MM.1S (cell line): ENCODE data around the gene NCKAP5.

Source experiments
- DNase-seq: peaks from one replicate; pipeline ENCODE4 v3.0.0-alpha.2; 2015
- H2AFZ ChIP-seq: fragments of 300-600 bp; sonication (generic); 2 replicates; pipeline ENCODE4 v1.6.0; 2016; ENCODE audit warnings: antibody characterized with exemption, low read length
- H3F3A ChIP-seq: fragments of 300-600 bp; sonication (generic); 2 replicates; pipeline ENCODE4 v1.6.1; 2016; ENCODE audit warnings: mild to moderate bottlenecking, antibody characterized with exemption, low read length, moderate library complexity, mixed read lengths; ENCODE audit not compliant: insufficient read depth
- H3K27ac ChIP-seq: fragments of 300-600 bp; sonication (generic); 2 replicates; pipeline ENCODE4 v1.5.1; 2016; ENCODE audit warnings: mild to moderate bottlenecking, low read length
- H3K27me3 ChIP-seq: fragments of 300-600 bp; sonication (generic); replicated peaks from 2 replicates; pipeline ENCODE4 v1.6.0; 2016; ENCODE audit warnings: low read length; ENCODE audit not compliant: insufficient read depth
- H3K36me3 ChIP-seq: fragments of 300-600 bp; sonication (generic); replicated peaks from 2 replicates; pipeline ENCODE4 v1.6.1; 2016; ENCODE audit warnings: mild to moderate bottlenecking, low read length, mixed read lengths; ENCODE audit not compliant: insufficient read depth
- H3K4me1 ChIP-seq: fragments of 300-600 bp; sonication (generic); 2 replicates; pipeline ENCODE4 v1.6.1; 2016; ENCODE audit warnings: low read length, mixed read lengths
- H3K4me2 ChIP-seq: fragments of 300-600 bp; sonication (generic); 2 replicates; pipeline ENCODE4 v1.6.0; 2016; ENCODE audit warnings: low read depth, low read length
- H3K4me3 ChIP-seq: fragments of 300-600 bp; sonication (generic); 2 replicates; pipeline ENCODE4 v1.5.1; 2016; ENCODE audit warnings: low read length, mixed read lengths
- H3K79me2 ChIP-seq: fragments of 300-600 bp; sonication (generic); 2 replicates; pipeline ENCODE4 v1.6.1; 2016; ENCODE audit warnings: mixed run types, low read length, mixed read lengths
- H3K9ac ChIP-seq: fragments of 300-600 bp; sonication (generic); 2 replicates; pipeline ENCODE4 v1.6.1; 2016; ENCODE audit warnings: low read length, mixed read lengths
- H3K9me2 ChIP-seq: fragments of 300-600 bp; sonication (generic); replicated peaks from 2 replicates; pipeline ENCODE4 v1.6.1; 2016; ENCODE audit warnings: mild to moderate bottlenecking, low read length, mixed read lengths; ENCODE audit not compliant: insufficient read depth
- H3K9me3 ChIP-seq: fragments of 300-600 bp; sonication (generic); replicated peaks from 2 replicates; pipeline ENCODE4 v1.6.1; 2016; ENCODE audit warnings: mild to moderate bottlenecking, low read length, mixed read lengths; ENCODE audit not compliant: insufficient read depth
- H4K20me1 ChIP-seq: fragments of 300-600 bp; sonication (generic); 2 replicates; pipeline ENCODE4 v1.6.1; 2016; ENCODE audit warnings: mild to moderate bottlenecking, low read length, moderate library complexity, mixed read lengths; ENCODE audit not compliant: insufficient read depth
- EZH2 ChIP-seq: fragments of 300-600 bp; sonication (generic); optimal IDR thresholded peaks from 2 replicates; pipeline ENCODE3; 2017; ENCODE audit warnings: low read depth, mild to moderate bottlenecking, antibody characterized with exemption, low read length, mixed read lengths
- EZH2phosphoT487 ChIP-seq: fragments of 300-600 bp; sonication (generic); IDR thresholded peaks from 2 replicates; pipeline ENCODE4 v1.6.1; 2018; ENCODE audit warnings: antibody characterized with exemption, low read length
- TF ChIP-seq, protein P1 (sequence below): fragments of 300-600 bp; sonication (generic); IDR thresholded peaks from 2 replicates; pipeline ENCODE4 v1.5.1; 2016; ENCODE audit warnings: antibody characterized with exemption, low read length, mixed read lengths

The NCKAP5 gene

DNA sequence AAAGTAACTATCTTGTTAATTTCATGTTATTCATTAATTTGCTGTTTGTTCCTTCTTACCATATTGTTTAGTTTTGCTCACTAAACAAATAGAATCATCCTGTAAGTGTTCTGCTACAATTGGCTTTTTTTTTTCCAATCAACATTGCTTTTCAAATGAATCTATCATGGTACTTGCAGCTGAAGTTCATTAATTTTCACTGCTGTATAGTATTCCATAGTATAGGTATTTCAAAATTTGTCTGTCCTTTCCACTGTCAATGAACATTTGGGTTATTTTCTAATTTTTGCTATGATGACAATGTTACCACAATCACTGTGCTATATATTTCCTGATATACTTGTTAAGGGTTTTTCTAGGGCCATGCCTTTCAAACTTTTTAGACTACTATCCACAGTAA lies 809.3 kb downstream of the NCKAP5 start:
- H3F3A ChIP-seq: no peaks in the 10 kb centered on the region
- no peak overlapping the region for H3K4me3 ChIP-seq
- H3K27me3 ChIP-seq: no peaks in the 10 kb centered on the region
- no peak overlapping the region for H2AFZ ChIP-seq
- no peak overlapping the region for H3K27ac ChIP-seq
- no peak for DNase-seq
- H3K9me3 ChIP-seq: no peaks in the 10 kb centered on the region
- H3K9ac ChIP-seq: no peak overlapping the region
- H3K79me2 ChIP-seq: no peaks in the 10 kb centered on the region
- TF ChIP-seq EZH2: no peak
- no peak for TF ChIP-seq EZH2phosphoT487
- TF ChIP-seq, protein P1, sequence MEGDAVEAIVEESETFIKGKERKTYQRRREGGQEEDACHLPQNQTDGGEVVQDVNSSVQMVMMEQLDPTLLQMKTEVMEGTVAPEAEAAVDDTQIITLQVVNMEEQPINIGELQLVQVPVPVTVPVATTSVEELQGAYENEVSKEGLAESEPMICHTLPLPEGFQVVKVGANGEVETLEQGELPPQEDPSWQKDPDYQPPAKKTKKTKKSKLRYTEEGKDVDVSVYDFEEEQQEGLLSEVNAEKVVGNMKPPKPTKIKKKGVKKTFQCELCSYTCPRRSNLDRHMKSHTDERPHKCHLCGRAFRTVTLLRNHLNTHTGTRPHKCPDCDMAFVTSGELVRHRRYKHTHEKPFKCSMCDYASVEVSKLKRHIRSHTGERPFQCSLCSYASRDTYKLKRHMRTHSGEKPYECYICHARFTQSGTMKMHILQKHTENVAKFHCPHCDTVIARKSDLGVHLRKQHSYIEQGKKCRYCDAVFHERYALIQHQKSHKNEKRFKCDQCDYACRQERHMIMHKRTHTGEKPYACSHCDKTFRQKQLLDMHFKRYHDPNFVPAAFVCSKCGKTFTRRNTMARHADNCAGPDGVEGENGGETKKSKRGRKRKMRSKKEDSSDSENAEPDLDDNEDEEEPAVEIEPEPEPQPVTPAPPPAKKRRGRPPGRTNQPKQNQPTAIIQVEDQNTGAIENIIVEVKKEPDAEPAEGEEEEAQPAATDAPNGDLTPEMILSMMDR: no peak
- H3K4me1 ChIP-seq: no peaks in the 10 kb centered on the region
- no peaks in the 10 kb centered on the region for H3K9me2 ChIP-seq
- no peaks in the 10 kb centered on the region for H3K36me3 ChIP-seq
- no peak overlapping the region for H3K4me2 ChIP-seq
- no peaks in the 10 kb centered on the region for H4K20me1 ChIP-seq

DNA sequence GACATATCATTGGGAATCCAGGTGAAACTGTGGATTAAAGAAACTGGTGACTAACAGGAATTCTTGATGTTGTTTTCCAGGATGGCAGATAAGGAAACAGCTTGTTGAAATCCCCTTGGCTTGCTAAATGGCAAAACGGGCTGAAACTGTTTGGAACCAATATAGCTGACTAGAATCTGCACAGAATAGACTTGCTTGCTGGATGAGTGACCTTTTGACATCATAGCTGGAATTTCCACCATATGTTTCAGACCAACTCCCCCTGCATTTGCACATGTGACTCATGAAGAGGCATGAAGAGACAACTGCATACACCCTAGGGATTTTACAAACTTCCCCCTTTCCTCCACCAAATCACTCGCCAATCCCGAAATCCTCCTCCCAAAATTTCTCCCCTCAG lies 810.6 kb downstream of the NCKAP5 start:
- DNase-seq: no peak
- H3K4me3 ChIP-seq: no peak overlapping the region
- no peaks in the 10 kb centered on the region for H3K9me3 ChIP-seq
- H3F3A ChIP-seq: no peaks in the 10 kb centered on the region
- no peaks in the 10 kb centered on the region for H3K79me2 ChIP-seq
- no peaks in the 10 kb centered on the region for H4K20me1 ChIP-seq
- H3K27me3 ChIP-seq: no peaks in the 10 kb centered on the region
- no peak overlapping the region for H3K4me2 ChIP-seq
- H3K9ac ChIP-seq: no peak overlapping the region
- TF ChIP-seq EZH2phosphoT487 (no peak), EZH2 (no peak)
- TF ChIP-seq, protein P1: no peak
- no peaks in the 10 kb centered on the region for H3K9me2 ChIP-seq
- H2AFZ ChIP-seq: no peak overlapping the region
- H3K36me3 ChIP-seq: no peaks in the 10 kb centered on the region
- no peak overlapping the region for H3K27ac ChIP-seq
- H3K4me1 ChIP-seq: no peaks in the 10 kb centered on the region

DNA sequence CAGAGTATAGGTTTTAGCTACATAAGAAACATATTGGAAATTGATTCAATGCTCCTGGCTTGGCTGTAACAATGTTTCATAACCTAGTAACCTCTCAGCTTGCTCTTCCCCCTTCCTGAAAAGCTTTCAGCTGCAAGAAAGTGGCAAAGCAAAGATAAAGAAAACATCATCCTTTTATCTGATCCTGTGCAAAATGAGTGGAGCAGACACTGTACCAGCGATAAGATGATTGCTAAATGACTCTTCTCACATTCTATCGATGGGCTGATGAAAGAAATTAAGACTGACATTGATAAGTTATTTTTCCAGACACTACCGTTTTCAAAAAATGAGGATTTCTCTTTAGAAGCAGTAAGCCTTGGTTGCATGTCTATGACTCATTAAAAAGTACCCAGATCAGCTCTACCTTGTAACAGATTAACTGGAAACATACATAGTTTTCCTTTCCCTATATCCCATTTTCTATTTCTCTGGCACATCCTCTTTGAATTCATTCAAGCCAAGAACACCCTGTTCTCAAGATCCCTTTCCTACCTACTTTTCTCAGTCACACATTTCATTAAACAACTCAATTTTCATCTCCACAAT lies 811.2 kb downstream of the NCKAP5 start:
- TF ChIP-seq, protein P1: no peak
- TF ChIP-seq EZH2 (no peak), EZH2phosphoT487 (no peak)
- no peaks in the 10 kb centered on the region for H4K20me1 ChIP-seq
- no peak overlapping the region for H2AFZ ChIP-seq
- H3K9me2 ChIP-seq: no peaks in the 10 kb centered on the region
- no peak overlapping the region for H3K4me2 ChIP-seq
- no peaks in the 10 kb centered on the region for H3K9me3 ChIP-seq
- no peaks in the 10 kb centered on the region for H3K79me2 ChIP-seq
- no peaks in the 10 kb centered on the region for H3F3A ChIP-seq
- H3K27me3 ChIP-seq: no peaks in the 10 kb centered on the region
- H3K9ac ChIP-seq: no peak overlapping the region
- no peak for DNase-seq
- H3K4me1 ChIP-seq: no peaks in the 10 kb centered on the region
- no peak overlapping the region for H3K4me3 ChIP-seq
- H3K27ac ChIP-seq: no peak overlapping the region
- no peaks in the 10 kb centered on the region for H3K36me3 ChIP-seq
